Natural killer cell (primary cell): ENCODE data around the gene SLC16A9. TPM values are rescaled to one million over a fixed set of nuclear protein-coding genes. Genes with fewer than 3 reads are reported as not detected.

Experiments used
- ATAC-seq, 3 donors: fragments of 150-1000 bp in 2 of 3; fragments of 200-7000 bp in 1 of 3; cut with Tn5 transposase; 1 replicate in 1 of 3; 2 replicates in 2 of 3; pipeline ENCODE4 v1.10.0; 2021; ENCODE audit warnings: mild to moderate bottlenecking in 2 of 3, moderate library complexity in 2 of 3
- DNase-seq, 2 donors: peaks; one replicate each; pipeline versions ENCODE4 v3.0.0 to v3.0.0-alpha.2; 2013 to 2021; ENCODE audit warnings: mixed read lengths in 1 of 2
- H3K27ac ChIP-seq: one replicate; pipeline ENCODE4 v1.5.1; 2013; ENCODE audit warnings: mild to moderate bottlenecking, low read length
- H3K27me3 ChIP-seq: one replicate; pipeline ENCODE4 v1.6.1; 2013; ENCODE audit warnings: low read length; ENCODE audit not compliant: control insufficient read depth, insufficient read depth
- H3K36me3 ChIP-seq: one replicate; pipeline ENCODE4 v1.6.1; 2013; ENCODE audit warnings: low read length; ENCODE audit not compliant: control insufficient read depth, insufficient read depth
- H3K4me1 ChIP-seq: one replicate; pipeline ENCODE4 v1.6.1; 2013; ENCODE audit warnings: low read length; ENCODE audit not compliant: control insufficient read depth, insufficient read depth
- H3K4me3 ChIP-seq: one replicate; pipeline ENCODE4 v1.5.1; 2013; ENCODE audit warnings: low read length
- H3K9me3 ChIP-seq: one replicate; pipeline ENCODE4 v1.6.1; 2013; ENCODE audit warnings: low read length; ENCODE audit not compliant: control insufficient read depth, insufficient read depth
- H3K27ac Mint-ChIP-seq, 2 donors: one replicate each; pipeline ENCODE4 v1.8.0; 2022; ENCODE audit warnings: mild to moderate bottlenecking in 2 of 2, mixed read lengths in 2 of 2, moderate library complexity in 1 of 2
- H3K27me3 Mint-ChIP-seq, 2 donors: one replicate each; pipeline ENCODE4 v1.8.0; 2022; ENCODE audit warnings: low read depth in 2 of 2, mixed read lengths in 2 of 2
- H3K36me3 Mint-ChIP-seq: one replicate; pipeline ENCODE4 v1.8.0; 2022; ENCODE audit warnings: mixed read lengths
- H3K4me1 Mint-ChIP-seq, 2 donors: one replicate each; pipeline ENCODE4 v1.8.0; 2022; ENCODE audit warnings: mixed read lengths in 2 of 2
- H3K4me3 Mint-ChIP-seq: one replicate; pipeline ENCODE4 v1.8.0; 2022; ENCODE audit warnings: mild to moderate bottlenecking, moderate library complexity, mixed read lengths
- H3K9me3 Mint-ChIP-seq, 2 donors: one replicate each; pipeline ENCODE4 v1.8.0; 2022; ENCODE audit warnings: mixed read lengths in 2 of 2
- WGBS: methylation state at CpG from one replicate; pipeline ENCODE4 v1.1.7; 2013; ENCODE audit warnings: missing lambda C conversion rate; ENCODE audit not compliant: insufficient coverage; 5-methylcytosine and 5-hydroxymethylcytosine counted together
- intact Hi-C: fragments of 100-400 bp; cut with micrococcal nuclease; formaldehyde crosslinking; loops from one replicate; pipeline ENCODE4 v1.14.2; 2022
- total RNA-seq, 4 donors: library from RNA; stranded (reverse); fragments of 120-200 nt in 1 of 4; gene quantifications; one replicate each; pipeline versions ENCODE4 v1.2.3 to v1.2.4, GENCODE V29; 2013 to 2022
- TF ChIP-seq, protein P1 (sequence below): fragments of 200-600 bp; IDR thresholded peaks from one replicate; pipeline ENCODE4 v1.8.0; 2022; ENCODE audit warnings: antibody characterized with exemption

The SLC16A9 gene
- total RNA-seq, 3 donors from 2014 or later (not counting 1 experiment from before 2014, with no cell fraction given) = not detected

- Mint-ChIP-seq H3K4me1 (no peaks in the 10 kb centered on the region), H3K9me3 (no peaks in the 10 kb centered on the region), H3K4me3 (no peak overlapping the region), H3K27me3 (no peaks in the 10 kb centered on the region), H3K36me3 (no peaks in the 10 kb centered on the region), H3K27ac (no peak overlapping the region)
- DNase-seq (no peak), ATAC-seq (no peak)
- WGBS = 28% methylated on average over 4 of the region's 4 CpGs
- intact Hi-C loops = no loop called here
- Histone ChIP-seq H3K27me3 (no peaks in the 10 kb centered on the region), H3K27ac (no peak overlapping the region), H3K4me1 (no peaks in the 10 kb centered on the region), H3K9me3 (no peaks in the 10 kb centered on the region), H3K36me3 (no peaks in the 10 kb centered on the region), H3K4me3 (no peak overlapping the region)
- TF ChIP-seq, protein P1, sequence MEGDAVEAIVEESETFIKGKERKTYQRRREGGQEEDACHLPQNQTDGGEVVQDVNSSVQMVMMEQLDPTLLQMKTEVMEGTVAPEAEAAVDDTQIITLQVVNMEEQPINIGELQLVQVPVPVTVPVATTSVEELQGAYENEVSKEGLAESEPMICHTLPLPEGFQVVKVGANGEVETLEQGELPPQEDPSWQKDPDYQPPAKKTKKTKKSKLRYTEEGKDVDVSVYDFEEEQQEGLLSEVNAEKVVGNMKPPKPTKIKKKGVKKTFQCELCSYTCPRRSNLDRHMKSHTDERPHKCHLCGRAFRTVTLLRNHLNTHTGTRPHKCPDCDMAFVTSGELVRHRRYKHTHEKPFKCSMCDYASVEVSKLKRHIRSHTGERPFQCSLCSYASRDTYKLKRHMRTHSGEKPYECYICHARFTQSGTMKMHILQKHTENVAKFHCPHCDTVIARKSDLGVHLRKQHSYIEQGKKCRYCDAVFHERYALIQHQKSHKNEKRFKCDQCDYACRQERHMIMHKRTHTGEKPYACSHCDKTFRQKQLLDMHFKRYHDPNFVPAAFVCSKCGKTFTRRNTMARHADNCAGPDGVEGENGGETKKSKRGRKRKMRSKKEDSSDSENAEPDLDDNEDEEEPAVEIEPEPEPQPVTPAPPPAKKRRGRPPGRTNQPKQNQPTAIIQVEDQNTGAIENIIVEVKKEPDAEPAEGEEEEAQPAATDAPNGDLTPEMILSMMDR = no peak
Observed at GRCh38 chr10:59678884-59679301, 30.8 kb downstream of the SLC16A9 start.

DNA sequence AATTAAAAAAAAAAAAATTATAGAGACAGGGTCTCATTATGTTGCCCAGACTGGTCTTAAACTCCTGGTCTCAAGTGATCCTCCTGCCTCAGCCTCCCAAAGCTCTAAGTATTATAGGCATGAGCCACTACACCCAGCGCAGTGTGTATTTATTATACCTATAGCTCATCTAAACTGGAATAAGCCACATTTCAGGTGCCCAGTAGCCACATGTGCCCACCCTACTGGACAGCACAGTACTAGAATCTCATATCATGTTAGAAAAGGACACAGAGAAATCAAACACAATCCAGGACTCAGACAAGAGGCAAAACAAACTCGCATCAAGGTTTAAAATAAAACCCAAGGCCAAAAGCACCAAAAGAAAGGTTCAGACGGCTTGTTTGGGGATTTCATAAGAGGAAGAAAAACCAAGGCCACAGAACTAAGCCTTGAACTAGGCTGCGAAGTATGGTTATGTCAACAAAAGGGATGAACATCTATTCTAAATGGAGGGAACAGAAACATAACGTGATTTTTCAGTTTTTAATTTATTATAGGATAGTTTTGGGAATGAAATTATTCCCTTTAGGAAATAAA, 32.3 kb downstream of the SLC16A9 start:
- intact Hi-C loops = no loop called here
- no peaks in the 10 kb centered on the region for H3K27me3 ChIP-seq
- no peaks in the 10 kb centered on the region for H3K9me3 ChIP-seq
- ATAC-seq (no peak), DNase-seq (no peak)
- H3K4me1 ChIP-seq = no peaks in the 10 kb centered on the region
- Mint-ChIP-seq H3K4me3 (no peak overlapping the region), H3K27ac (no peak overlapping the region), H3K36me3 (no peaks in the 10 kb centered on the region), H3K9me3 (no peaks in the 10 kb centered on the region), H3K27me3 (no peaks in the 10 kb centered on the region), H3K4me1 (no peaks in the 10 kb centered on the region)
- TF ChIP-seq, protein P1 = no peak
- no peak overlapping the region for H3K27ac ChIP-seq
- no peak overlapping the region for H3K4me3 ChIP-seq
- H3K36me3 ChIP-seq = no peaks in the 10 kb centered on the region
- WGBS = 90% methylated on average over 4 of the region's 5 CpGs

GRCh38 chr10:59675812-59676211, 33.8 kb downstream of the SLC16A9 start:
- no peaks in the 10 kb centered on the region for H3K36me3 ChIP-seq
- no peak overlapping the region for H3K27ac Mint-ChIP-seq
- H3K9me3 ChIP-seq = no peaks in the 10 kb centered on the region
- DNase-seq (no peak), ATAC-seq (no peak)
- H3K27me3 Mint-ChIP-seq = no peaks in the 10 kb centered on the region
- intact Hi-C loops = no loop called here
- no peak overlapping the region for H3K27ac ChIP-seq
- 100% methylated on average over 1 of the region's 2 CpGs for WGBS
- H3K9me3 Mint-ChIP-seq = no peaks in the 10 kb centered on the region
- TF ChIP-seq, protein P1 = no peak
- H3K27me3 ChIP-seq = no peaks in the 10 kb centered on the region
- H3K4me3 Mint-ChIP-seq = no peak overlapping the region
- no peaks in the 10 kb centered on the region for H3K36me3 Mint-ChIP-seq
- H3K4me3 ChIP-seq = no peak overlapping the region
- H3K4me1 ChIP-seq = no peaks in the 10 kb centered on the region
- H3K4me1 Mint-ChIP-seq = no peaks in the 10 kb centered on the region

DNA sequence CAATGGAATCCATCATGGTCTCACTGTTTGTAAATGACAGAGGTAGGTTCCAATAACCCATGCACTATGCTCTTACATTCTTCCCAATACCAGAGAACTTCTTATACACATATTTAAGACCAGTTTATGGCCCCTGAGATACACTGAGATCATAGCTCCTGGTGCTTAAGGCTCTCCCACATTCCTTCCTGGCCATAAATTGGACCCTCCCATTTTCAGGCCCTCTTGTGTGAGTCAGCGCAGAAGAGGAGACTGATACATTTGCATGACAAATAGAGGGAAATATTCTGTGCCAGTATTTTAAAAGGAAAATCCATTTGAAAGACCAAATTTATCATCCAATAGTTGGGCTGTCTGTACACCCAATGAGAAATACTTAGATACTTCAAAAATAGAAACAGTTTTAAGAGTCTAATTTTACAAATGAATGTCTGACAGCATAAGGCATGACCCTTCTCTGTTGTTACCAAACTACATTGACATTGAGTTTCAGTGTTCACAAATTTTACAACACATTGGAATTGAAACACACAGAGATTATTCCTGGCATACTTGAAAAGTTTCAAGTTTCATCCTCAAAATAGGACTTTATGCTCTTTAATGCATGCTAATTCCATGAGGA, 35.3 kb downstream of the SLC16A9 start:
- Mint-ChIP-seq H3K27ac (no peak overlapping the region), H3K4me3 (no peak overlapping the region), H3K9me3 (no peaks in the 10 kb centered on the region), H3K27me3 (no peaks in the 10 kb centered on the region), H3K36me3 (no peaks in the 10 kb centered on the region), H3K4me1 (no peaks in the 10 kb centered on the region)
- TF ChIP-seq, protein P1 = no peak
- intact Hi-C loops = no loop called here
- Histone ChIP-seq H3K36me3 (no peaks in the 10 kb centered on the region), H3K27ac (no peak overlapping the region), H3K9me3 (no peaks in the 10 kb centered on the region), H3K4me1 (no peaks in the 10 kb centered on the region), H3K4me3 (no peak overlapping the region), H3K27me3 (no peaks in the 10 kb centered on the region)
- DNase-seq = no peak
- ATAC-seq = no peak
- no CpG with 5 or more reads among the region's 1 CpG for whole genome bisulfite sequencing
